HG02970 (cell line): ENCODE results near the gene SHANK1.

Experiments used
- ATAC-seq: cut with Tn5 transposase; IDR thresholded peaks from one replicate; pipeline ENCODE4 v1.9.1; 2021; ENCODE audit warnings: mild to moderate bottlenecking, moderate library complexity, moderate number of reproducible peaks; ENCODE audit not compliant: unreplicated experiment, low FRiP score

The SHANK1 gene

DNA sequence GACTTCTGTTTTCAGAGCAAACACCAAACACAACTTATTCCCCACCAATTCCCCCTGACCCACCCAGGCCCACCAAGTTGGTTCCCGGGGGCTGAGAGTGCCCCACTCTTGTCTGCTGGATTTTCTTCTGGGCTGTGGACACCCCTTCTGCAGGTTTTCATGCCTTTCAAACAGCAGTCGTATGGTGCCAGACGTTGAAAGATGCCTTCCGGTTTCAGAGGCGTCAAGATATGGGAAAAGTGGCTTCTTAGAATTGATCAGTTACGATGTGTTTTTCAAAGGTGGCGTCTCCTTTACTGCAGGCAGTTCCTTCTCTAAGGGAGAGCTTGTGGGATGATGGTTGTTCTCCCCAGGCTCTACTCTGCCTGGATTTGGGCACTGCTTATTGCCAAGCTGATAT is 16.3 kb upstream of the SHANK1 start:
- ATAC-seq: no peak

DNA sequence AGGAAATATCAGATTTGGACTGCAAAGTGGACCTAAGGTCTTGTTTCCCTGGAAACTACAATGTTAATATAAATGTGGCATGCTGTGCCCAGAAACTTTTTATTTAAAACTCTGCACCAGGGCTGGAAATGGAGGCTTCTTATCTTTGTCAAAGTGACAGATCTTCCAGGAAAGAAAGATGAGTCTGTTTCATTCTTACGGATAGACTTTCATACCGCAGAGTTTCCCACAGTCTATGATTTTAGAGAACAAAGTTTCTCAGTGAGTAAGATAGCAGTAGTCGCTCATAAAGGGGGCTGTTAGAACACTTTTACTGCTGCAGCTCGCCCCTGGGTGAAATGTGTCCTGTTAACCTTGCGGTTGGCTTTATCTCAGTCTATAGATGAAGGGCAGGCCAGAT is 10.3 kb upstream of the SHANK1 start:
- ATAC-seq: no peak

DNA sequence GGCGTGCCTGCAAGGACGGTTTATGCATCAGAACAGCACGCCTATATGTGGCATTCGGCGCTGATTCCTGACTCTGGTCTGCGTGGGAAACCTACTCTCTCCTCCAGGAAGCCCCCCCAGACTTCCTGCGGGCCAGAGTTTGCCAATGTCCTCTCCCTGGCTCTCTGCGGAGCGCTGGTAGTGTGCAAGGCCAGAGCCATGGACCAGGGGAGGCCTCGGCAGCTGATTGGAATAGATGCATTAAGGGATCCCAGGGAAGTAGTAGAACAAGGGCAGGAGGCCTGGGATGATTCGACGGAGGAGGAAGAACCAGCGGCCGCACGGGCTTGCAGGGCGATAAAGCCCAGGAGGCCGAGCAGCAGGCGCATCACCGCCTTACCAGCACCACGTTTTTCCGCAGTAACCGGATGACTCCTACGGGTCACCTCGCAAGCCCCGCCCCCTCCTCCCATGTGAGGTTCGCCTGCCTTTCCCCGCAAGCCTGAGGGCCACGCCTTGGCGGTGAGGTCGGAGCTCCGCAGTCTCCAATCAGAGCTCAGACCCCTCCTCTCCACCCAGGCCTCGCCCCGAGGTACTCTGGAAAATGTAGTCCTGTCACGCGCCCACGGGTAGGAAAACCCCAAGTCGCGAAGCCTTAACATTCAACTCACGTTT is 8.6 kb upstream of the SHANK1 start:
- ATAC-seq: no peak

DNA sequence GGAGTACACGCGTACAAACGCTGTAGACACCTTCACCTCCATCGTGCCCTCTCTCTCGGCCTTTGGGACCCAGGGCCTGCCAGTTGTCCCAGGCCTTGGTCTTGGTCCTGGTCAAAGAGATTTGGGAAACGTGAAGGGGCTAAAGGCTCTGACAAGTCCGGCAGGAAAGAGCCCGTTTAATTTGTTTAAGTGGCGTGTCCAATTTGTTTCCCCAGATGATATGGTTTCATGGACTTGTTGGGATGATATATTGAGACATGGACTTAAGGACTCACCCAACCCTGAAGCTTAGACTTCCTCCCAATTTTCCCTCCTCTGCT is 6.3 kb upstream of the SHANK1 start:
- ATAC-seq: no peak

DNA sequence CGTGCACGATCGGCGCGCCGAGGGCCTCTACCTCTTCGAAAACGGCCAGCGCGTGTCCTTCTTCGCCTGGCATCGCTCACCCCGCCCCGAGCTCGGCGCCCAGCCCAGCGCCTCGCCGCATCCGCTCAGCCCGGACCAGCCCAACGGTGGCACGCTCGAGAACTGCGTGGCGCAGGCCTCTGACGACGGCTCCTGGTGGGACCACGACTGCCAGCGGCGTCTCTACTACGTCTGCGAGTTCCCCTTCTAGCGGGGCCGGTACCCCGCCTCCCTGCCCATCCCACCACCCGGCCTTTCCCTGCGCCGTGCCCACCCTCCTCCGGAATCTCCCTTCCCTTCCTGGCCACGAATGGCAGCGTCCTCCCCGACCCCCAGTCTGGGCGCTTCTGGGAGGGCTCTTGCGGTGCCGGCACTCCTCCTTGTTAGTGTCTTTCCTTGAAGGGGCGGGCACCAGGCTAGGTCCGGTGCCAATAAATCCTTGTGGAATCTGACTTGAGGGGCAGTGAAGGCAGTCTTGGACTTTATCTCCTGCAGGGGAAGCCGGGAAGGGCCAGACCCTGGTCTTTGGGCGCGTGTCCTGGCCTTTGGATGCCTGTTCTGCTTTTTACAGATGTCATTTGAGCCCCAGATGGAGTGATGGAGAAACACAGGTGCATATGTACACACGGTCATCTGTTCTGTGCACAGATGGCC is 5.8 kb upstream of the SHANK1 start:
- no peak for ATAC-seq

DNA sequence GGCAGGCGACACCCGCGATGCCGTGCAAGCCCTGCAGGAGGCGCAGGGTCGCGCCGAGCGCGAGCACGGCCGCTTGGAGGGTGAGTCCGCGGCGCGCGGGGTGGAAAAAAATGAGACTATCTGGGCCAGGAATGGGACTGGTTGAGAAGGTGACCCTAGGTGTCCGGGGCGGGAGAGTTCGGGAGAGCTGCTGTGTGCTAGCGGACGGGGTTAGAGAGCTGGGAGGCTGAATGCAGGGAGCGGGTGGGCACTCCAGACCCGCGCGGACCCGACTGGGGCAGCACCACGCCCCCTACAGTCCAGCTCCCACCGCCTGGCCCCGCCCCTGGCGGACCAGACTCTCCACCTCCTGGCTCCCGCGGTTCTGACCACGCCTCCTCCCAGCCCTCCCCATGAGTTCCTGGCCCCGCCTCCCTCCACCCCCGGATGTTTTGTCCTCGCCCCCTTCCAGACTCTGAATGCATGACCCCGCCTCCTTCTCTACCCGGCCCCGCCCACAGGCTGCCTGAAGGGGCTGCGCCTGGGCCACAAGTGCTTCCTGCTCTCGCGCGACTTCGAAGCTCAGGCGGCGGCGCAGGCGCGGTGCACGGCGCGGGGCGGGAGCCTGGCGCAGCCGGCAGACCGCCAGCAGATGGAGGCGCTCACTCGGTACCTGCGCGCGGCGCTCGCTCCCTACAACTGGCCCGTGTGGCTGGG is 5.1 kb upstream of the SHANK1 start:
- ATAC-seq: peak; percentile 57

DNA sequence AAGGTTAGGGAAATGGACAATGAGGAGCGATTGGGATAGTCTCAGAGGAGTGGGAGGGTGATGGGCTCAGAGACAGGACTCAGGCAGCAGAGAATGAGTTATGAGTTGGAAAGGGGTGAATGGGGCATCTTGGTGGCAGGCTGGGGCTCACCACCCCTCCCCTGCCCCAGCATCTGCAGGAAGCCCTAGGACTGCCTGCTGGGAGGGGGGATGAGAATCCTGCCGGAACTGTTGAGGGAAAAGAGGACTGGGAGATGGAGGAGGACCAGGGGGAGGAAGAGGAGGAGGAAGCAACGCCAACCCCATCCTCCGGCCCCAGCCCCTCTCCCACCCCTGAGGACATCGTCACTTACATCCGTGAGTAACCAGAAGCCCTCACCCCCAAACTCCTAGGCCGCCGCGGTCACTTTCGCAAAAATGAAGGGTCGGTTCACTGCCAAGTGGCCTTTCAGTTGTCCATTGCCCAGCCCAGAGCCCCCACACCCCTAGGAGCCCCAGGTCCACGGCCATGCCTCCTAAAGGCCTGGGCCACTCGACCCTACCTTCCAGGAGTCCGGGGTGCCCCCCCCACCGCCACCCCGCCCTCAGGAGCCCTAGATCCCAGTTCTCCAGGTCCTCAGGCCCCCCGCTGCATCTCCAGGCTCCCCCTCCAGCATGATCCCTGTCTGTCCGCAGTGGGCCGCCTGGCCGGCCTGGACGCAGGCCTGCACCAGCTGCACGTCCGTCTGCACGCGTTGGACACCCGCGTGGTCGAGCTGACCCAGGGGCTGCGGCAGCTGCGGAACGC is 4.3 kb upstream of the SHANK1 start:
- ATAC-seq: no peak

DNA sequence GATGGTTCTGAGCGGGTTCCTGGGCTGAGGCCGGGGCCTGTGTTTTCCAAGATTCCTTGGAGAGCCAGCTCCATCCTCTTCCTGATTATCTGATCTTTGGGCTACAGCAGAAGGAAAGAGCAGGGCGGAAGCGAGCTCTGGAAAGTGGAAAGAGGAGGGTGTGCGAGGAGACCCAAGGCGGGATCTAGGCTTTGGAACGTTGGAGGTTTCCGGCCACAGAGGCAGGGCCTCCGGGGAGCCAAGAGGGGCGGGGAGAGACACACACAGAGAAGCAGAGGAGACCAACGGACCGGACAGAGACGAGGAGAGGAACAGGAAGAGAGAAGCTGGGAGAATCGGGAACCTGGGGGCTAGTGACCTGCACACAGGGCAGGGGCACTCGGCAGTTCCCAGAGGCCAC is 3.5 kb upstream of the SHANK1 start, which contains the start of gene CLEC11A:
Gene CLEC11A (plus strand): TSS at position 296 of the 400 bp plus-strand sequence. CDS start 162 bp downstream, outside the sequence.
- no peak for ATAC-seq

DNA sequence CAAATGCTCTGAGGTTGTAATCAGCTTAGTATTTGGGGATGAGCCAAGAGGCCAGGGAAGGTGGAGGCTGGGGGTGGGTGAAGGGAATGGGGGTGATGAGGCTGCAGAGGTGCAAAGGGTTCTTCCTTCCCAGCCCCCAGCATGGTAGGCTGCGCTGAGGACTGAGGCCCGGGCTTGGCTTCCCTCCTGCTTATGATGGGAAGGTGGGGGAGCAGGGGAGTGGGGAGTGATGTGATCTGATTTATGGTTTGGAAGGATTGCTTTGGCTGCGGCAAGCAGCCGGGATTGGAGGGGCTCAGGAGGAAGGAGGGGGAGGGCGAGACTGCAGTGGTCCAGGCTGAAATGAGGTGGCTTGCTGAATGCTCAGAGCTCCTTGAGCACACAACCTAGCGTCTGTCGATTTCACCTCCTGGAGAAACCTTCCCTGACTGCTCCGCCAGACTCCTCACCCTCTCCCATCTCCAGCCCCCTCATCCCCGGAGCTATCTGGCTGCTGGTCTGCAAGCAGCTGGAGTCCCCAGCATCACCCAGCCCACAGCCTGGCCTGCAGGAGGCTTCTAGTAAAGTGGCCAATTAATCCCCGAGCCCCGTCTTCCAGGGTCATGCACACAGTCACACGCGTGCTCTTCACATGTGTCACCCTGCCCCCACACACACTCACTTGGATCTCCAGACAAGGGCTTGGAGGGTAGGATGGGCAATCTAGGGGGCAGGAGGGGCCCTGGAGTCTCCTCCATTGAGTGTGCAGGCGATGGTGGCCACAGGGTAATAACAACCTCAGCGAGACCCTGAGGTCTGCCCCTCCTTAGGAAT is 2.8 kb upstream of the SHANK1 start:
- ATAC-seq: no peak

DNA sequence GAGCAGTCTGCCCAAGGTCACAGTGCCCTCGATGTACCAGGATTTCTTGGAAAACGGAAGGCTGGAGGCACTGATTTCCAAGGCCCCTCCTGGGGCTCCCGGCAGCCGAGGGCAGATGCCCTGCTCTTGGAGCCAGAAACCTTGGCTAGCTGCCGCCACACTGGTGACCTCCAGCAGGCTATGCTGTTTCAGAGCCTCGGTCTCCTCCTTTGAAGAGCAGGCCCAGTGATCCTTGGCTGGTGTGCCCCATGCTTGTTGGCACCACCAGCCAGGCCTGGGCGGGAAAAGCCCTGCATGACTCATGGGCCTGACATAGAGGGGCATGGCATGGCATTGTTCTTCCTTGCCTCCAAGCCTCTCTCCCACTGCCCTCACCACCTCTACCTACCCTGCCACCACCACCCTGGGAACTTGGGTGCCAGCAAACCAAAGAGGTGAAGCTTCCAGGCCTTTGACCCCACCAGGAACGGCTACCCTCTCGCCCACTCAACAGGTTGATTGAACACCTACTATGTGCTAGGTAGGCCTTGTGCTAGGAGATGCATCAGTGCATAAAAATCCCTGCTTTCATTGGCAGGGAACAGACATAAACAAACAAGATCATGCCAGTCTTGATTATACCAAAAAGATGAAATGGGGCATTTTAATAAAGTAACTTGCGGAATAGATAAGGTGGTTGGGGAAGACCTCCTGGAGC is 2.0 kb upstream of the SHANK1 start:
- no peak for ATAC-seq

DNA sequence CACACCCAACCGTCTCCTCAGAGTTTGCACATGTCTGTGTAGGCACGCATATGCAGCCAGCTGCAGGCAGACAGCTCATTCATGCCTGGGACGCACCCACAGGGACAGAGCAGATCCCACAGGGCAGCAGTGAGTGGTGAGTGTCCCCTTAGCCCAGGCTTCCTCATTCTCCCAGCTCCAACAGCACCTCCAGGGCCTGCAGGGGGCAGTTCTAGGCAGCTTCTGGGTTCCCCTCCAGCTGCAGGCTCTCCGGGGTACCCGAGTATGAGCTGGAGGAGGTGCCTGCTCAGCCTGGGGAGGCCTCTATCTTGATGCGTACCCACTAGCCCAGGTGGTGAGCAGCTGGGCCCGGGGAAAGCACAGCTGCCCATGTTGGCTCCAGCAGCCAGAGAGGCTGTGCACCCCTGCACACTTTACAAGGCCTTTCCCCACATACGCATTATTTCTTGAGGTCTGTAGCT is 1.3 kb upstream of the SHANK1 start:
- ATAC-seq: no peak

DNA sequence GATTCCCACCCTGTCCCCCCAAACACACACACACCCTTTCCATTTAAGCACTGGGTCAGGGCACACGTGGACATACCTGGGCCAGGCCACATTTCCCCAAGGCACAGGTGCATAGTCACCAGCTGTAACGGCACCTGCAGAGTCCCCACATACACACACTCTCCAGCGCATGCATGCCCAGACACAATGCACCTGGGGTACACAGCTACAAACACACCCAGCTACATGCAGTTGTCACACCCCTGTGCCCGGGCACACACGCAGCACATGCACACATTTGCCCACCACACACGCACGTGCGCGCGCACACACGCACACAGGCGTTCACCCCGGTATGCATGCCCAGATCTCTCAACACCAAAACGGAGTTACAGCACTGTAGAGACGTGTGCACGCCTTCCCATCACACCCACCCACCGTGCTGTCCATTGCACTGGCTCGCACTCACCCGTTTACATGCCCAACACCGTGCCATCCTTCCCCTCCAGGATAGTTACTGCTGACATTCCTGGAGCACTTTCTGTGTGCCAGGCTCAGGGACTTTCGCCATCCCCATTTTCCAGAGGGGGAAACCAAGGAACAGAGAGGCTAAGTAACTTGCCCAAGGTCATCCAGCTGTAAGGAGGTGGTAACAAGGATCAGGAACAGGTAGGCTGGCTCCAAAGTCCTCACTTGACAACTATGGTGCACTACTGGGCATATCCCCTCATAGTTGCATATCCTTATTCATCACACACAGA is 749 bp upstream of the SHANK1 start:
- ATAC-seq: no peak

DNA sequence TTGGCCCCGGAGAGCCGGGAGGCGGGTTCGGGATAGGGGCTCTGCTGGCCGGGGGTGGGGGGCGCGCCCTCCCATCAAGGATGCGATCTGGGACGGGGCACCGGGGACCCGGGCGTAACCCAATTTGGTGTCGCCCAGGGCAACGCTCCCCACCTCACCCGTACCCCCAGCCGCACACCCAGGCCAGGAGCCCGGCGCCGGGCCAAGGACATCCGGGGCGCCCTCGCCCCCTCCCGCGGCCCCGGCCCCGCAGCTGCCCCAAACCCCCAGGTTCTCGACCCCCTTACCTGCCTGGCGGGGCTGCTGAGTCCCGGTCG is 525 bp downstream of the SHANK1 start:
- no peak for ATAC-seq

DNA sequence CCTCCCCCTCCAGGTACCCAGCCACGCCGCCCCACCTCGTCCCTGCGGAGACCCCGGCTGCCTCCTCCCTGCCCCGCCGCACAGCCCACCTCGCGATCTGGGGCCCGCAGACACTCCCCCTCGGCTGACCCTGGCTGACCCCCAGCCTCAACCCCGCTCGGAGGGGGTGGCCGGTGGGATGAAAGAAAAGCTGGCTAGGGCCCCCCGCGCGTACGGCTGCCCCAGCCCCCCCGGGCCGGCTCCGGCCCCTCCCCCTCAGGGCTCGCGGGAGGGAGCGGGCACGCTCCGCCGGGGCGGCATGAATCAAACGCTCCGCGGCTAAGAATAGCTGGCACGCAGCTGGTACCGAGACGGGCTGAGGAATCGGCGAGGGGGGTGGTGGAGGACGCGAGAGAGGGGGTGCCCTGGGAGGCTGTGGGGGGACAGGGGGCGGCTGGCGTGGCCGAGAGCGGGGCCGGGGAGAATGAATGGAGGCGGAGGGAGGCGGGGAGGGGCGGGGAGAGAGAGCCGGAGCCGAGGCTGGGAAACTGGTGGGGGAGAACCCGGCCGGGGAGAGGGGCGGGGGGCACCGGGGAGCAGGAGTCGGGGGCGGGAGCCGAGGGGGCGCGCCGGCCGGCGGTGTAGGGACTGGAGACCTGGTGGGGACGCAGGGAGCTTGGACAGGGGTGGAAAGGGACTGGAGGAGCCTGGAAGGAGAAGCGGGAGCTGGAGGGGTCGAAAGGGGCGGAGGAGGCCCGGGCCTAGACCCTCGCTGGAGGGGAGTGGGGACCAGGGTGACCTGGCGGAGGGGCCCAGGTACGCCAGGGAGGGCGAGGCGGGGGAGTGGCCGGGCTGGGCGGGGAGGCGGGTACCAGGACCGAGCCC is 1.1 kb downstream of the SHANK1 start:
- ATAC-seq: no peak

DNA sequence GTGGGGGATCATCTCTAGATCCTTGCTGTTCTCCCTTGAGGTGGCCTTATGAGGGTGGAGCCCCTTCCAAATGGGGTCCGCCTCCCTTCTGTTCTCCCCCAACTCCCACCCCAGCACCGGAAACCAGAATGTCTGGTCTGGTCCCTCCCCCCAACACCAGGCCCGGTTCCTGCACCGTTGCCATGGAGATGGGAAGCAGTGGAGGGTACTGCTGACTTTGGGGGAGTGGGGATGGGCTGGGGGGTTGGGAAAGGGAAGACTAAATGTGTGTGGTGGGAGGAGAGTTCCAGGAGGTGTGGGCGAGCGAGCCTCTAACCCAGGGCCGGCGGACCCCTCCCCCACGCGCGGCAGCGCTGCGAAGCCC is 1.7 kb downstream of the SHANK1 start:
- no peak for ATAC-seq

DNA sequence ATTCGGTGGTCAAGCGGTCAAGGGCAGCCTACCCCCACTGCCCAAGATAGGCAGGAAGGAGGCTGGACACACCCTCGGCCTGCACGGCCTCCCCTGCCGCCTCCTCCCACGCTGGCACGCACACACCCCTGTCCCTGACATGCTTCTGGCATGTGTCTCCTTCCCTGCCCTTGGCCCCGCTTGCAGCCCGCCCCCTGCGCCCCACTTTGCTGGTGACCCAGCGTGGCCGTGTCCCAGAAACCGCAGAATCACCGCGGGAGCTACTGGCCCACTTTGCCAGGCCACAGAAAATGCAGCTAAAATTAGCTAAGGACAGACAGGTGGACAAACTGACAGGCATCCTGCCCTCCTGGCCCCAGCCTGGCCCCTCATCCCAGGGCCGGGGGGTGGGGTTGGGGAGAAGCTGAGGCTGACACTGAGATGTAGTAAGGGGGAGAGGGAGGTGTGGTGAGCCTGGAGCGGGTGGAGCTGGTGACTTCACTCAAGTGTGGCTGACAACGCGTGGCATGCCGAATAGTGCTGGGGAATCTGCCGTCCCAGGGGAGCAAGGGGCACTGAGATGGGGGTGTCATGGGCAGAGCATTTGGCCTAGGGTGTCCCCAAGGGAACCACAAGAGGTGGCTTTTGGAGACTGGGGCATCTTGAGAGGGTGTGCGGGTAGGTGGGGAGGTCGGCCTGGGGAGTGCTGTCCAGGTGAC is 2.4 kb downstream of the SHANK1 start:
- ATAC-seq: no peak

DNA sequence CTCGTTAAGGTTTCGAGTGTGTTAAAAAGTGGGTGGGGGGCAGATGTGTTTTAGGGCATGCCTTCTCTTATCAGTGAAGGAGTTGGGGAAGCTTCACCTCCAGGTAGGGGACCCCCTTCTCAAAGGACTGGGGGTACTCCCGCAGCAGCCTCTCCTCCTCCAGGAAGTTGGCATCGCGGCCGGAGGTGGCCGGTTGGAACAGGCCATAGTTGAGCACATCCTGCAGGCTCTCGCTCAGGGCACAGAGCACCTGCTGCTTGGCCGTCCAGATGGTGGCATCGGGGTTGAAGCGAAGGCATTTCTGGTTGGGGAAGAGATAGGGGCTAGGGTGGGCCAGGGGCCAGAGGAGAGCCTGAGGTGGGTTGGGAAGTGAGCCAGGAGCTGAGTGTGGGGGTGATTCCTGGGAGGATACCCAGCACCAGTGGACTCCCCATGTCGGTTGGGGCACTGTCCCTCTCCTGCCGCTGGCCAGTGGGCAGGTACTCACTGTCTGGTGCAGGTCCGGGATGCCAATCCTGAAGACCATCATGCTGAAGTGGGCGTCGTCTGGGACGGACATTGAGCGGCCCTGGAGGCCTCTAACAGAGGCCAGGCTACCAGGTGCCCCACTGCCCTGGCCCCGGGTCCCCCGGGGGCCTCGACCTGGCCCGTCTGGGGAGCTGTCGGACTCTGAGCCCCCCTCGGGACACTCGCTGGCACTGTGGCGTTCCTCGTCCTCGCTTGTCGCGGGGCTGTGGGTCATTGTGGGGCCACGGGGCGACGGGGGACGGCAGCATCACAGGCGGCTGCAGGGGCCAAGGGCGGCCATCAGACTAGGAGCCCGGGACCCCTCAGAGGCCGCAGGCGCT is 3.2 kb downstream of the SHANK1 start:
- ATAC-seq: no peak
